ENCODE results near the gene PCDHB14.
"Not testable (repeated sequence)": the region's sequence is repeated elsewhere in the genome, so short reads cannot be mapped to it uniquely, and the experiment has no call there.

DNA sequence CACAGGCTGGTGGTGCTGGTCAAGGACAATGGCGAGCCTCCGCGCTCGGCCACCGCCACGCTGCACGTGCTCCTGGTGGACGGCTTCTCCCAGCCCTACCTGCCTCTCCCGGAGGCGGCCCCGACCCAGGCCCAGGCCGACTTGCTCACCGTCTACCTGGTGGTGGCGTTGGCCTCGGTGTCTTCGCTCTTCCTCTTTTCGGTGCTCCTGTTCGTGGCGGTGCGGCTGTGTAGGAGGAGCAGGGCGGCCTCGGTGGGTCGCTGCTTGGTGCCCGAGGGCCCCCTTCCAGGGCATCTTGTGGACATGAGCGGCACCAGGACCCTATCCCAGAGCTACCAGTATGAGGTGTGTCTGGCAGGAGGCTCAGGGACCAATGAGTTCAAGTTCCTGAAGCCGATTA is 7.1 kb upstream of the PCDHB14 start:
- not testable (repeated sequence) for TF ChIP-seq EZH2phosphoT487 (IDR thresholded peaks at IDR 0.05; ENCODE audit: borderline replicate concordance)
- TF ChIP-seq, protein P1, sequence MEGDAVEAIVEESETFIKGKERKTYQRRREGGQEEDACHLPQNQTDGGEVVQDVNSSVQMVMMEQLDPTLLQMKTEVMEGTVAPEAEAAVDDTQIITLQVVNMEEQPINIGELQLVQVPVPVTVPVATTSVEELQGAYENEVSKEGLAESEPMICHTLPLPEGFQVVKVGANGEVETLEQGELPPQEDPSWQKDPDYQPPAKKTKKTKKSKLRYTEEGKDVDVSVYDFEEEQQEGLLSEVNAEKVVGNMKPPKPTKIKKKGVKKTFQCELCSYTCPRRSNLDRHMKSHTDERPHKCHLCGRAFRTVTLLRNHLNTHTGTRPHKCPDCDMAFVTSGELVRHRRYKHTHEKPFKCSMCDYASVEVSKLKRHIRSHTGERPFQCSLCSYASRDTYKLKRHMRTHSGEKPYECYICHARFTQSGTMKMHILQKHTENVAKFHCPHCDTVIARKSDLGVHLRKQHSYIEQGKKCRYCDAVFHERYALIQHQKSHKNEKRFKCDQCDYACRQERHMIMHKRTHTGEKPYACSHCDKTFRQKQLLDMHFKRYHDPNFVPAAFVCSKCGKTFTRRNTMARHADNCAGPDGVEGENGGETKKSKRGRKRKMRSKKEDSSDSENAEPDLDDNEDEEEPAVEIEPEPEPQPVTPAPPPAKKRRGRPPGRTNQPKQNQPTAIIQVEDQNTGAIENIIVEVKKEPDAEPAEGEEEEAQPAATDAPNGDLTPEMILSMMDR (conservative IDR thresholded peaks at IDR 0.05; ENCODE audit: low read length): not testable (repeated sequence)
